HCT116 (cell line): ENCODE data around the gene CD44. TPM values are rescaled to one million over a fixed set of nuclear protein-coding genes. Genes with fewer than 3 reads are reported as not detected.

Experiments
- ATAC-seq: fragments of 200-7000 bp; cut with Tn5 transposase; 2 replicates; pipeline ENCODE4 v1.9.1; 2020; ENCODE audit warnings: mild to moderate bottlenecking, moderate library complexity
- BruUV-seq: library from RNA; stranded (reverse); fragments of 400-500 nt; replicated peaks from 2 replicates; lab custom pipeline; 2021; lab: Mats Ljungman, UMichigan
- CTCF ChIA-PET: fragments of 300-600 bp; sonication (Branson Sonifier 250); formaldehyde crosslinking; loops from one replicate; lab custom pipeline; 2021; ENCODE audit warnings: antibody characterized with exemption; lab: Charles Lee
- POLR2A ChIA-PET: fragments of 300-600, 350-600 bp; sonication (Branson Sonifier 250); formaldehyde crosslinking; loops from one replicate; lab custom pipeline; 2021; ENCODE audit warnings: antibody characterized with exemption; lab: Charles Lee
- RAD21 ChIA-PET, 2 experiments: fragments of 300-600 bp; sonication (Branson Sonifier 250); formaldehyde crosslinking; loops; one replicate each; lab custom pipeline; 2023; ENCODE audit warnings: low total read pairs in 2 of 2; ENCODE audit not compliant: uncharacterized antibody in 2 of 2, unreplicated experiment in 2 of 2, low non-redundant PET in 1 of 2; lab: Charles Lee
- DNase-seq: peaks from one replicate; pipeline ENCODE4 v3.0.0-alpha.2; 2010; ENCODE audit warnings: low read depth, low spot score
- H2AFZ ChIP-seq: fragments of 200-600 bp; shearing (Covaris generic), sonication (generic); 2 replicates; pipeline ENCODE4 v1.6.1; 2017; ENCODE audit warnings: low read depth, mixed run types, mixed read lengths, antibody characterized with exemption, low read length; ENCODE audit not compliant: poor library complexity, severe bottlenecking
- H3K27ac ChIP-seq: 2 replicates; pipeline ENCODE4 v1.5.1; 2012; ENCODE audit warnings: low read depth, low read length
- H3K27me3 ChIP-seq: fragments of 200-600 bp; sonication (generic); 2 replicates; pipeline ENCODE4 v1.6.1; 2016; ENCODE audit warnings: mixed run types, low read length, mixed read lengths; ENCODE audit not compliant: insufficient read depth
- H3K36me3 ChIP-seq, 2 experiments: fragments of 200-500 bp in 1 of 2; fragments of 200-600 bp in 1 of 2; sonication (Bioruptor generic) in 1 of 2; sonication (generic) in 1 of 2; 2 replicates each; pipeline versions ENCODE4 v1.5.1 to v1.6.1; 2014 to 2016; ENCODE audit warnings: low read length in 2 of 2, inconsistent platforms in 1 of 2, mixed read lengths in 1 of 2, mixed run types in 1 of 2; ENCODE audit not compliant: insufficient read depth in 2 of 2, control insufficient read depth in 1 of 2
- H3K4me1 ChIP-seq, 2 experiments: fragments of 200-600 bp in 1 of 2; sonication (generic) in 1 of 2; 2 replicates each; pipeline versions ENCODE4 v1.5.1 to v1.6.1; 2012 to 2017; ENCODE audit warnings: low read length in 2 of 2, inconsistent platforms in 1 of 2, mild to moderate bottlenecking in 1 of 2, mixed read lengths in 1 of 2, mixed run types in 1 of 2, moderate library complexity in 1 of 2; ENCODE audit not compliant: insufficient read depth in 2 of 2, control insufficient read depth in 1 of 2
- H3K4me2 ChIP-seq: fragments of 200-600 bp; sonication (generic); 2 replicates; pipeline ENCODE4 v1.6.1; 2017; ENCODE audit warnings: mixed run types, low read length, mixed read lengths
- H3K4me3 ChIP-seq, 2 experiments: fragments of 200-600 bp in 1 of 2; sonication (generic) in 1 of 2; replicated peaks in 1 of 2; 2 replicates each; pipeline ENCODE4 v1.5.1; 2011 to 2016; ENCODE audit warnings: low read length in 2 of 2, control low read depth in 1 of 2, low read depth in 1 of 2, mild to moderate bottlenecking in 1 of 2, mixed read lengths in 1 of 2, mixed run types in 1 of 2
- H3K79me2 ChIP-seq: fragments of 200-600 bp; sonication (generic); 2 replicates; pipeline ENCODE4 v1.6.1; 2017; ENCODE audit warnings: mild to moderate bottlenecking, mixed run types, low read length, moderate library complexity, mixed read lengths; ENCODE audit not compliant: insufficient read depth
- H3K9ac ChIP-seq: fragments of 200-600 bp; sonication (generic); 2 replicates; pipeline ENCODE4 v1.6.1; 2016; ENCODE audit warnings: low read length, mixed read lengths
- H3K9me2 ChIP-seq: fragments of 200-600 bp; sonication (generic), shearing (Covaris generic); 2 replicates; pipeline ENCODE4 v1.6.1; 2017; ENCODE audit warnings: mixed run types, mild to moderate bottlenecking, moderate library complexity; ENCODE audit not compliant: insufficient read depth
- H3K9me3 ChIP-seq, 2 experiments: fragments of 200-500 bp in 1 of 2; fragments of 200-600 bp in 1 of 2; sonication (Bioruptor generic) in 1 of 2; sonication (generic) in 1 of 2; 2 replicates each; pipeline ENCODE4 v1.6.1; 2014 to 2017; ENCODE audit warnings: low read length in 2 of 2, mixed read lengths in 2 of 2, inconsistent platforms in 1 of 2, low read depth in 1 of 2, mild to moderate bottlenecking in 1 of 2, mixed run types in 1 of 2, moderate library complexity in 1 of 2; ENCODE audit not compliant: control insufficient read depth in 1 of 2, insufficient read depth in 1 of 2
- H4K20me1 ChIP-seq: fragments of 200-600 bp; sonication (generic), shearing (Covaris generic); 2 replicates; pipeline ENCODE4 v1.6.1; 2017; ENCODE audit warnings: mixed run types, mild to moderate bottlenecking, moderate library complexity; ENCODE audit not compliant: insufficient read depth
- EGR1 ChIP-seq: IDR thresholded peaks from 2 replicates; pipeline ENCODE4 v1.6.1; 2012; ENCODE audit warnings: low read depth
- EZH2 ChIP-seq: fragments of 200-600 bp; sonication (generic); IDR thresholded peaks from 2 replicates; pipeline ENCODE4 v1.6.1; 2017; ENCODE audit warnings: antibody characterized with exemption, mixed run types
- FOSL1 ChIP-seq: IDR thresholded peaks from 2 replicates; pipeline ENCODE4 v1.6.1; 2012; ENCODE audit warnings: low read depth
- JUND ChIP-seq: IDR thresholded peaks from 2 replicates; pipeline ENCODE4 v1.6.1; 2012
- MAX ChIP-seq: IDR thresholded peaks from 2 replicates; pipeline ENCODE4 v1.6.1; 2012
- POLR2A ChIP-seq: IDR thresholded peaks from 2 replicates; pipeline ENCODE4 v1.7.0; 2011; ENCODE audit warnings: borderline replicate concordance; ENCODE audit not compliant: insufficient read depth, insufficient read length; ENCODE audit errors: extremely low read depth
- POLR2AphosphoS5 ChIP-seq: IDR thresholded peaks from 2 replicates; pipeline ENCODE4 v1.6.1; 2011; ENCODE audit warnings: mild to moderate bottlenecking, low read depth, low read length, moderate library complexity
- RAD21 ChIP-seq: IDR thresholded peaks from 2 replicates; pipeline ENCODE4 v1.6.1; 2012; ENCODE audit warnings: low read depth, mild to moderate bottlenecking
- SIN3A ChIP-seq: IDR thresholded peaks from 2 replicates; pipeline ENCODE4 v1.6.1; 2012; ENCODE audit warnings: low read depth
- TCF7L2 ChIP-seq: IDR thresholded peaks from 2 replicates; pipeline ENCODE4 v1.7.0; 2011; ENCODE audit warnings: borderline replicate concordance, inconsistent platforms; ENCODE audit not compliant: insufficient read depth, insufficient read length; ENCODE audit errors: extremely low read depth
- ZBTB33 ChIP-seq: IDR thresholded peaks from 2 replicates; pipeline ENCODE4 v1.6.1; 2011; ENCODE audit warnings: mild to moderate bottlenecking, low read length, moderate library complexity; ENCODE audit not compliant: insufficient replicate concordance; ENCODE audit errors: extremely low read depth
- ZFX ChIP-seq: fragments of 450-650 bp; IDR thresholded peaks from 2 replicates; pipeline ENCODE4 v1.6.1; 2017
- ZNF274 ChIP-seq: fragments of 200-500 bp; sonication (Bioruptor generic); IDR thresholded peaks from 2 replicates; pipeline ENCODE4 v1.6.1; 2014; ENCODE audit warnings: mild to moderate bottlenecking, low read depth, low read length, inconsistent platforms
- intact Hi-C: fragments of 100-400 bp; cut with micrococcal nuclease; formaldehyde crosslinking; loops from 2 replicates; pipeline ENCODE4 v1.10.0; 2022
- total RNA-seq: library from RNA; stranded (reverse); gene quantifications from one replicate; pipeline ENCODE4 v1.2.1, GENCODE V29; 2021; ENCODE audit not compliant: unreplicated experiment

CD44 gene
- total RNA-seq, 1 experiment from 2014 or later = 742 TPM

- BruUV-seq = no TSS peak
- RAD21 ChIA-PET = no interaction called here
- no peak for ATAC-seq
- Histone ChIP-seq H2AFZ (no peak overlapping the region), H3K27ac (no peak overlapping the region), H3K9me3 (no peaks in the 10 kb centered on the region), H3K36me3 (peaks cover 62 to 90% of the 10 kb centered on the region in 2 experiments), H3K4me1 (no peaks in the 10 kb centered on the region), H3K9me2 (no peaks in the 10 kb centered on the region), H4K20me1 (0 out of 2 replicates have a peak, but pooled peaks cover 5% of the 10 kb centered on the region), H3K4me2 (no peak overlapping the region), H3K4me3 (no peak overlapping the region), H3K79me2 (peaks cover 89% of the 10 kb centered on the region), H3K27me3 (no peaks in the 10 kb centered on the region), H3K9ac (no peak overlapping the region)
- POLR2A ChIA-PET = no interaction called here
- DNase-seq = no peak
- CTCF ChIA-PET = no interaction called here
- no peak for TF ChIP-seq FOSL1
- TF ChIP-seq EZH2 = no peak
- TF ChIP-seq POLR2AphosphoS5 = no peak
- no peak for TF ChIP-seq MAX
- TF ChIP-seq SIN3A = no peak
- no peak for TF ChIP-seq JUND
- no peak for TF ChIP-seq ZNF274
- no peak for TF ChIP-seq POLR2A
- TF ChIP-seq TCF7L2 = no peak
- TF ChIP-seq ZFX = no peak
- TF ChIP-seq ZBTB33 = no peak
- no peak for TF ChIP-seq EGR1
- TF ChIP-seq RAD21 = no peak
- intact Hi-C loops = no loop called here
Observed at GRCh38 chr11:35187996-35188395, 49.0 kb downstream of the CD44 start.
